T-cell (primary cell): ENCODE results near the gene ALDH5A1. TPM values are rescaled to one million over a fixed set of nuclear protein-coding genes. Genes with fewer than 3 reads are reported as not detected.

Source experiments
- ATAC-seq, 4 experiments: fragments of 200-7000 bp in 3 of 4; fragments of 150-1000 bp in 1 of 4; cut with Tn5 transposase; replicated peaks in 1 of 4; 1 replicate in 3 of 4; 2 replicates in 1 of 4; pipeline ENCODE4 v1.10.0; 2021; ENCODE audit warnings: moderate library complexity in 3 of 4, mild to moderate bottlenecking in 2 of 4, moderate number of reproducible peaks in 1 of 4
- CTCF ChIA-PET, 2 donors: fragments of 300-600 bp; sonication (Branson Sonifier 250); formaldehyde crosslinking; loops; one replicate each; lab custom pipeline; 2022; ENCODE audit warnings: antibody characterized with exemption in 2 of 2; lab: Charles Lee
- POLR2A ChIA-PET, 2 donors: fragments of 300-600 bp; sonication (Branson Sonifier 250); formaldehyde crosslinking; loops; one replicate each; lab custom pipeline; 2022; ENCODE audit warnings: antibody characterized with exemption in 2 of 2; lab: Charles Lee
- DNase-seq, 35 experiments: peaks; one replicate each; pipeline versions ENCODE4 v3.0.0 to v3.0.0-alpha.2; 2013 to 2023
- H3K27ac ChIP-seq: one replicate; pipeline ENCODE4 v1.5.1; 2013; ENCODE audit warnings: low read length
- H3K27me3 ChIP-seq, 2 experiments: replicated peaks in 1 of 2; 1 replicate in 1 of 2; 2 replicates in 1 of 2; pipeline versions ENCODE4 v1.6.1 to v1.7.0; 2013; ENCODE audit warnings: low read length in 1 of 2, mixed read lengths in 1 of 2; ENCODE audit not compliant: control insufficient read depth in 2 of 2, insufficient read depth in 2 of 2; ENCODE audit errors: extremely low read depth in 1 of 2
- H3K36me3 ChIP-seq, 2 donors: 1 replicate in 1 of 2; 2 replicates in 1 of 2; pipeline versions ENCODE4 v1.6.1 to v1.7.0; 2013; ENCODE audit warnings: low read length in 1 of 2; ENCODE audit not compliant: control insufficient read depth in 2 of 2, insufficient read depth in 1 of 2; ENCODE audit errors: extremely low read depth in 1 of 2
- H3K4me1 ChIP-seq, 2 experiments: 1 replicate in 1 of 2; 2 replicates in 1 of 2; pipeline versions ENCODE4 v1.6.1 to v1.7.0; 2013; ENCODE audit warnings: low read length in 2 of 2, mixed read lengths in 1 of 2; ENCODE audit not compliant: insufficient read depth in 2 of 2, control insufficient read depth in 1 of 2; ENCODE audit errors: extremely low read depth in 1 of 2
- H3K4me3 ChIP-seq, 2 donors: 1 replicate in 1 of 2; 2 replicates in 1 of 2; pipeline versions ENCODE4 v1.5.1 to v1.7.0; 2013; ENCODE audit warnings: mild to moderate bottlenecking in 2 of 2, low read length in 1 of 2, moderate library complexity in 1 of 2; ENCODE audit not compliant: control insufficient read depth in 1 of 2; ENCODE audit errors: extremely low read depth in 1 of 2
- H3K9me3 ChIP-seq: 2 replicates; pipeline ENCODE4 v1.7.0; 2013
- H3K27ac Mint-ChIP-seq, 2 donors: one replicate each; pipeline ENCODE4 v1.8.0; 2020 to 2021; ENCODE audit warnings: mild to moderate bottlenecking in 2 of 2, mixed read lengths in 2 of 2
- H3K27me3 Mint-ChIP-seq, 2 donors: one replicate each; pipeline ENCODE4 v1.8.0; 2021 to 2022; ENCODE audit warnings: mixed read lengths in 2 of 2
- H3K36me3 Mint-ChIP-seq: one replicate; pipeline ENCODE4 v1.8.0; 2021; ENCODE audit warnings: mixed read lengths
- H3K4me1 Mint-ChIP-seq, 3 donors: one replicate each; pipeline ENCODE4 v1.8.0; 2020 to 2022; ENCODE audit warnings: mixed read lengths in 3 of 3, mild to moderate bottlenecking in 1 of 3
- H3K4me3 Mint-ChIP-seq, 3 donors: one replicate each; pipeline ENCODE4 v1.8.0; 2020 to 2022; ENCODE audit warnings: mild to moderate bottlenecking in 3 of 3, mixed read lengths in 3 of 3, moderate library complexity in 3 of 3
- H3K9me3 Mint-ChIP-seq, 3 donors: one replicate each; pipeline ENCODE4 v1.8.0; 2020 to 2022; ENCODE audit warnings: mixed read lengths in 3 of 3
- WGBS: methylation state at CpG from one replicate; pipeline ENCODE4 v1.1.5; 2013; ENCODE audit warnings: missing lambda C conversion rate; ENCODE audit not compliant: insufficient coverage; 5-methylcytosine and 5-hydroxymethylcytosine counted together
- total RNA-seq, 35 experiments: library from RNA in 6 of 35; stranded (reverse) in 6 of 35; fragments of 120-200 nt in 1 of 35; gene quantifications; one replicate each; pipeline versions ENCODE4 v1.2.1 to v1.2.4 and lab custom pipeline; 2013 to 2026

ALDH5A1 gene
- total RNA-seq, 5 donors from 2014 or later (not counting 1 experiment from before 2014, with no cell fraction given), result 4.8 to 15.2 (median 11.7) TPM

DNA sequence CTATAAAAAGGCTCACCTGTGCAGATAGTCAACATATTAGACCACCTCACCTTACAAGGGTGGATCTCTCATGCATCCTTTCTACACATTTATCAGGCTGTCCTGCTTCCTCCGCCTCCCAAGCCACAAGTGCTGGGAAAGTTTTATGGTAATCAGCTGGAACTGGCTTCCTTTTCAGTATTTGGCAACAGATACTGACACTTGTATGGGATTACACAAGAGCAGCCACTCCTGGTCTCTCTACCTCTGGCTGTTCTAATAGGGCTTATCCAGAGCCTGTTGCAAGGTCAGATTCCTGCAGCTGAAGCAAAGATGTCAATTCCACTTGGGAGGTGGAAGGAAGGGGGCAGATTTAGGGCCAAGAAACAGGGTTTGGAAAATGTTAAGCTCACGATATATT is 4.9 kb upstream of the ALDH5A1 start:
- ATAC-seq (no peak), DNase-seq (no peak)
- H3K27me3 ChIP-seq, result no peaks in the 10 kb centered on the region
- Mint-ChIP-seq H3K36me3 (no peaks in the 10 kb centered on the region), H3K27me3 (no peaks in the 10 kb centered on the region), H3K4me1 (peaks cover 13 to 16% (median 15%) of the 10 kb centered on the region in 3 donors), H3K4me3 (no peak overlapping the region), H3K27ac (no peak overlapping the region), H3K9me3 (no peaks in the 10 kb centered on the region)
- H3K9me3 ChIP-seq, result no peaks in the 10 kb centered on the region
- no peak overlapping the region for H3K27ac ChIP-seq
- peaks cover 10 to 12% of the 10 kb centered on the region in 2 experiments for H3K4me1 ChIP-seq
- no peaks in the 10 kb centered on the region for H3K36me3 ChIP-seq
- H3K4me3 ChIP-seq, result no peak overlapping the region
- POLR2A ChIA-PET, result interaction anchor here in 1 of 2 donors (0.6 kb wide), 1 partner anchor 125 kb away, joined by 3 read pairs; no protein-coding TSS in a partner anchor
- CTCF ChIA-PET, result no interaction called here
- 83% methylated on average over 1 of the region's 2 CpGs for WGBS

DNA sequence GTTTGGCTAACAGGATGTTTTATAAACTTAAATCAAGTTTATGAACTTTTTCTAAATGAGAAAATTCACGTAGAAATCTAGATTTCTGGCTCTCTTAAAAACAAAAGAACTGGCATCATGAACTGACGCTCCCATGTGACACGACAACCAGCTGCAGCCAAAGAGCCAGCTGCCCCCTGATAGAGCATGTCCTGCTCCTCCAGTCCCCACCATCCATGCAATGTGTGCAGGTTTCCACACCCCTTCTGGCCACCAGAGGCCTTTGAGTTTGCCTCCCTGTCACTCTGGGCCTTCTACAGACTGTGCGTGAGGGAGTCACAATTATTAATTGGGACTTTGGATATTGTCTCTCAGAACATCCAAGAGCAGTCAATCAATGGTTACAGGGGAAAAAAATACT is 3.8 kb upstream of the ALDH5A1 start:
- CTCF ChIA-PET, result no interaction called here
- Mint-ChIP-seq H3K27ac (no peak overlapping the region), H3K4me3 (no peak overlapping the region), H3K4me1 (peaks cover 17 to 21% (median 20%) of the 10 kb centered on the region in 3 donors), H3K27me3 (no peaks in the 10 kb centered on the region), H3K36me3 (no peaks in the 10 kb centered on the region), H3K9me3 (no peaks in the 10 kb centered on the region)
- DNase-seq (no peak), ATAC-seq (no peak)
- Histone ChIP-seq H3K36me3 (no peaks in the 10 kb centered on the region), H3K4me1 (peaks cover 10 to 12% of the 10 kb centered on the region in 2 experiments), H3K9me3 (no peaks in the 10 kb centered on the region), H3K4me3 (no peak overlapping the region), H3K27ac (no peak overlapping the region), H3K27me3 (no peaks in the 10 kb centered on the region)
- WGBS, result 100% methylated on average over 1 of the region's 4 CpGs
- POLR2A ChIA-PET, result no interaction called here

DNA sequence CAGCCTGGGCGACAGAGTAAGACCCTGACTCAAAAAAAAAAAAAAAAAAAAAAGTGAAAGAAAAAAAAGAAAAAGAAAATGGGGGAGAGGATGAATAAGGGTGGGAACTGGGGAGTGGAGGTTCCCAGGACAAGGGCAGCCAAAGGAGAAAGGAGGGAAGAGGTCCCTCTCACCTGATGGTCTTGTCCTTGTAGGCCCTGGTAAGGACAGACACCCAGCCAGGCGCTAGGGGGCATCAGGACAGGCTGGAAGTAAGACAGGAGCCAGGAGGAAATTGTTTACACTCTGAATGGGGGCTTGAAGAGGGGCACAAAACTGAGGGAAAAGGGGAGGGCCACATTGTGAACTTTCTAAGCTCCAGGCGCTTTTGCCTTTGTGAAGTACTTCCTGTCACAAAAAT is 2.3 kb upstream of the ALDH5A1 start:
- Histone ChIP-seq H3K9me3 (no peaks in the 10 kb centered on the region), H3K4me1 (peaks cover 10 to 12% of the 10 kb centered on the region in 2 experiments), H3K27me3 (no peaks in the 10 kb centered on the region), H3K4me3 (no peak overlapping the region), H3K27ac (no peak overlapping the region), H3K36me3 (no peaks in the 10 kb centered on the region)
- DNase-seq (no peak), ATAC-seq (no peak)
- ChIA-PET CTCF (no interaction called here), POLR2A (no interaction called here)
- Mint-ChIP-seq H3K9me3 (peaks cover 0 to 10% (median 2%) of the 10 kb centered on the region in 3 donors), H3K4me3 (peak overlapping the region in 1 of 3 donors; percentile 28), H3K36me3 (peaks cover 10% of the 10 kb centered on the region), H3K27ac (no peak overlapping the region), H3K27me3 (no peaks in the 10 kb centered on the region), H3K4me1 (peaks cover 22 to 30% (median 25%) of the 10 kb centered on the region in 3 donors)
- 100% methylated on average over 1 of the region's 3 CpGs for WGBS

DNA sequence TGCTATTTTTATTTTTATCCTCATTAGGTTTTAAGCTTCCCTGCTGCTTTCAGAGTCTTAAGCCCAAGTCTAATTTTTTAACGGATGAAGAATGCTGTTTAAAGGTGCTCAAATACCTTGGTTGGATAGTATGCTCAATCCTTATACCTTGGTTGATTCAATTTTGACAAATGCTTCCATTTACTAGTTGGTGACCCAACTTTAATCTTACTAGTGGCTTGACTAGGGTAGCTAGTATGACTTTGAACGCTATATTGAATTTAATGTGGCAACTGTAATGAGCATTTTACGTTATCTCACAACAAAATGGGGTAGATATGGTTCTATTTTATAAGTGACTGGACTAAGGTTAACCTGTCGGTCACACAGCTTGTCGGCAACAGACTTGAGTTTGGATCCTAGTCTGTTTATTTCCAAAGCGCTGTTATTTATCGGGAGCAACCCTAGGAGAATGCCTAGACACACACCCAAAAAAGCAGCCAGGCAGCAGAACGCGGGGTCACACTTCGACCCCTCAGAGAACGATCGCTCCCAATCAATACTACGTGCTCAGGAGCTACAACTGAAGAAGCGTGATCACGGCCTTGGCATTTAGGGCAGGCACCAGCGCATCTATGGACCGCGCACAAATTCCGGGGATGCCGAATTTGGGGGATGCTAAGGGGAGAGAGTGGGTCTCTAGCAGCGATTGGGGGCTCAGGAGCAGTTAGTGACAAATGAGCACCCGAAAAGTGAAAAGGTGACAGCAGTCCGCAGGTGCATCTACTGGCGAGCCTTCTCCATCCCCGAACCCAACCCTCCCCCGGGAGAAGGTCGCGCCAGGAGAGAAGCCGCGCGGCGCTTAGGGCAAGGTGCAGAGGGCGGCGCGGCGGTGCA is 586 bp upstream of the ALDH5A1 start:
- Histone ChIP-seq H3K27me3 (no peaks in the 10 kb centered on the region), H3K36me3 (no peaks in the 10 kb centered on the region), H3K27ac (peak overlapping the region; percentile 31), H3K4me1 (peaks cover 10 to 12% of the 10 kb centered on the region in 2 experiments), H3K9me3 (no peaks in the 10 kb centered on the region), H3K4me3 (peak overlapping the region; percentile 74 to 91)
- peaks cover 0 to 10% (median 2%) of the 10 kb centered on the region in 3 donors for H3K9me3 Mint-ChIP-seq
- DNase-seq (peak in 1 of 35 experiments; percentile 5), ATAC-seq (peak in 3 of 4 experiments; percentile 0 to 10 (median 3))
- ChIA-PET CTCF (interaction anchor here (1.1 to 1.5 kb wide), 3 partner anchors 19 to 27 kb away, joined by 3 to 6 read pairs (median 3); no protein-coding TSS in a partner anchor), POLR2A (no interaction called here)
- H3K4me3 Mint-ChIP-seq, result peak overlapping the region; percentile 81 to 89 (median 84)
- H3K36me3 Mint-ChIP-seq, result peaks cover 16% of the 10 kb centered on the region
- 12% methylated on average over 24 of the region's 36 CpGs for WGBS
- peak overlapping the region; percentile 68 to 69 for H3K27ac Mint-ChIP-seq
- peaks cover 25 to 41% (median 29%) of the 10 kb centered on the region in 3 donors for H3K4me1 Mint-ChIP-seq
- no peaks in the 10 kb centered on the region for H3K27me3 Mint-ChIP-seq

DNA sequence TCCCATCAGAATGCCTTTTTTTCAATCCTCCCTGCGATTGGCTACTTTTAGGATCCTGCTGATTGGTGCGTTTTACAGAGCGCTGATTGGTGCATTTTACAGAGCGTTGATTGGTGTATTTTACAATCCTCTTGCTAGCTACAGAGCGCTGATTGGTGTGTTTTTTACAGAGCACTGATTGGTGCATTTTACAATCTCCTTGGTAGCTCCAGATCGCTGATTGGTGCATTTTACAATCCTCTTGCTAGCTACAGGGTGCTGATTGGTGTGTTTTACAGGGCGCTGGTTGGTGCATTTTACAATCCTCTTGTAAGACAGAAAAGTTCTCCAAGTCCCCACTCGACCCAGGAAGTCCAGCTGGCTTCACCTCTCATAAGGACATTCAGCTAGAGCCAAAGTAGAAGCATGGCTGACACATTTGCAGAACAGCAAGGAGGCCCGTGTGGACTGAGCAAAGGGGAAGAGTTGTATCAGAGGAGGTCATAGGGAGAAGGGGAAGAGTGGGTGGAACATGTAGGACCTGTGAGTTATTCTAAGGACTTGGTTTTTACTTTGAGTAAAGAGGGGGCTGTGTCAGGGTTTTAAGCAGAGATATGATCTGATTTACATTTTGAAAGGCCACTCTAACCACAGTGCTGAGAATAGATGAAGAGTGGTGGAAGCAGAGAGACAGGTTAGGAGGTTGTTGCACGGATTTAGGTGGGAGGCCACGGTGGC is 2.6 kb downstream of the ALDH5A1 start:
- Histone ChIP-seq H3K27ac (no peak overlapping the region), H3K4me3 (no peak overlapping the region), H3K36me3 (peaks cover 0 to 5% of the 10 kb centered on the region in 2 donors), H3K9me3 (no peaks in the 10 kb centered on the region), H3K4me1 (peaks cover 10 to 12% of the 10 kb centered on the region in 2 experiments), H3K27me3 (no peaks in the 10 kb centered on the region)
- no peak overlapping the region for H3K27ac Mint-ChIP-seq
- H3K36me3 Mint-ChIP-seq, result peaks cover 20% of the 10 kb centered on the region
- H3K9me3 Mint-ChIP-seq, result peaks cover 0 to 10% (median 2%) of the 10 kb centered on the region in 3 donors
- ChIA-PET POLR2A (no interaction called here), CTCF (interaction anchor here in 1 of 2 donors (0.6 kb wide), 1 partner anchor 717 kb away, joined by 5 read pairs; no protein-coding TSS in a partner anchor)
- H3K4me3 Mint-ChIP-seq, result no peak overlapping the region
- no peak for DNase-seq
- no peaks in the 10 kb centered on the region for H3K27me3 Mint-ChIP-seq
- ATAC-seq, result no peak
- WGBS, result 89% methylated on average over 7 of the region's 11 CpGs
- H3K4me1 Mint-ChIP-seq, result peaks cover 28 to 50% (median 34%) of the 10 kb centered on the region in 3 donors

DNA sequence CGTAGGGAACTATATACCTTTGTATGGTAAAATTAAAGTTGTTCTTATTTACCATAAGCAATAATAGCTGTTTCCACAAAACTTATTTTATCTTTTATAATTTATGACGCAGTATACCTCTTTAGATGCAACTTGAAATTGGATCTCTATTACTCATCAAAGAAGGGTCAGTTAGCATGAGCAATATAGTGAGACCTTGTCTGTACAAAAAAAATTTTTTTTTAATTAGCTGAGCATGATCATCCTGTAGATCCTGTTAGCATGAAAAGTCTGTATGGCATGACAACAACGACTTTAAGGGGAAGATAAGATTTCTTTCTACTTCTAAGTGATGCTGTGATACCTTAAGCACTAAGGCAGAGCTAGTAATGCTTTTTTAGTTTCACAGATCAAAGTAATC is 5.9 kb downstream of the ALDH5A1 start:
- Histone ChIP-seq H3K4me1 (no peaks in the 10 kb centered on the region), H3K27me3 (no peaks in the 10 kb centered on the region), H3K4me3 (no peak overlapping the region), H3K9me3 (no peaks in the 10 kb centered on the region), H3K36me3 (peaks cover 4 to 28% of the 10 kb centered on the region in 2 donors), H3K27ac (no peak overlapping the region)
- CTCF ChIA-PET, result interaction anchor here in 1 of 2 donors (0.6 kb wide), 1 partner anchor 48 kb away, joined by 4 read pairs; no protein-coding TSS in a partner anchor
- Mint-ChIP-seq H3K4me3 (no peak overlapping the region), H3K27ac (no peak overlapping the region), H3K9me3 (peaks cover 0 to 10% (median 2%) of the 10 kb centered on the region in 3 donors), H3K27me3 (no peaks in the 10 kb centered on the region), H3K36me3 (peaks cover 44% of the 10 kb centered on the region), H3K4me1 (peaks cover 10 to 31% (median 18%) of the 10 kb centered on the region in 3 donors)
- POLR2A ChIA-PET, result no interaction called here
- no CpG with 5 or more reads among the region's 3 CpGs for WGBS
- no peak for DNase-seq
- no peak for ATAC-seq
